GM13977 (cell line): ENCODE data around the gene ADAT2.

Experiments
- DNase-seq: peaks from one replicate; pipeline ENCODE4 v3.0.0; 2012; ENCODE audit warnings: low spot score
- in situ Hi-C: fragments of 300-500 bp; cut with MboI; formaldehyde crosslinking; loops from one replicate; pipeline ENCODE4 v1.12.0; 2022; ENCODE audit warnings: low sequenced_read_pairs, low pct_unique_long_range_greater_than_20kb, mixed read lengths, inconsistent platforms; ENCODE audit not compliant: unreplicated experiment
- TF ChIP-seq, protein P1 (sequence below): IDR thresholded peaks from 2 replicates; pipeline ENCODE4 v1.5.1; 2012; ENCODE audit warnings: mild to moderate bottlenecking, control low read depth; ENCODE audit not compliant: insufficient read depth; ENCODE audit errors: extremely low read depth, missing control alignments

ADAT2 gene

DNA sequence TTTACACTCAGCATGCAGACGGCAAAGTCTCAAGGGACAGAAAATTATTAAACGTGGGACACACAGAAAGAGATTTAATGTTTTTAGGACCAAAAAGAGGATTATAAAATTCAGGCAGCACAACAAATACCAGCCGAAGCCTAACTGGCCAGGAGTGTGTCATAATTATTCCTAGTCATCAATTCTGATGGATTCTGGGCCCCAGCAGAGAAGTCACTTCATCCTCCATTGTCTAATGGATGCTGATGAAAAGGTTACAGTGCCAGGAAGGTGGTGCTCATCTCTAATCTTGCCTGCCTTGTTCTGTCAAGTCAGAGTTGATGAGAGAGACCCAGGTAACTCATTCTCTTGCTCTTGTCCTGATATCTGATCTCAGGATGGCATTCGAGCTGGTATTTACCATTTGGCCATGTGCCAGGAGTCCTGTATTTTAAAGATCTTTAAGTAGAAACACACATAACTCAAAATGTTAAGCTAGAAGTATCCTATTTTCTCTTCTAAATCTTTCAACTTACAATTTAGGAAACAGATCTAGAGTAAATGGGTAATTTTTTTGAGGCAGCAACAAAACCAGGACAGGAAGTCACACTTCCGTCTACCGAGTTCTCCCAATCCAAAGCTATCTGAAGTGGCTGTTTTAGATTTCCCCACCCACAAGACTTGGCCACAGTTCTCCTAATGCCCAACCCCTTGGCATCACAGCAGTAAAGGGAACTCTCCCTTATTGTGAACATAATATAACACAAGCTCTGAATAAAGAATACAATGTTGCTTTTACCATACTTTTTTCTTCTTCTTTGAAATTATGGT, 50.0 kb downstream of the ADAT2 start:
- TF ChIP-seq, protein P1, sequence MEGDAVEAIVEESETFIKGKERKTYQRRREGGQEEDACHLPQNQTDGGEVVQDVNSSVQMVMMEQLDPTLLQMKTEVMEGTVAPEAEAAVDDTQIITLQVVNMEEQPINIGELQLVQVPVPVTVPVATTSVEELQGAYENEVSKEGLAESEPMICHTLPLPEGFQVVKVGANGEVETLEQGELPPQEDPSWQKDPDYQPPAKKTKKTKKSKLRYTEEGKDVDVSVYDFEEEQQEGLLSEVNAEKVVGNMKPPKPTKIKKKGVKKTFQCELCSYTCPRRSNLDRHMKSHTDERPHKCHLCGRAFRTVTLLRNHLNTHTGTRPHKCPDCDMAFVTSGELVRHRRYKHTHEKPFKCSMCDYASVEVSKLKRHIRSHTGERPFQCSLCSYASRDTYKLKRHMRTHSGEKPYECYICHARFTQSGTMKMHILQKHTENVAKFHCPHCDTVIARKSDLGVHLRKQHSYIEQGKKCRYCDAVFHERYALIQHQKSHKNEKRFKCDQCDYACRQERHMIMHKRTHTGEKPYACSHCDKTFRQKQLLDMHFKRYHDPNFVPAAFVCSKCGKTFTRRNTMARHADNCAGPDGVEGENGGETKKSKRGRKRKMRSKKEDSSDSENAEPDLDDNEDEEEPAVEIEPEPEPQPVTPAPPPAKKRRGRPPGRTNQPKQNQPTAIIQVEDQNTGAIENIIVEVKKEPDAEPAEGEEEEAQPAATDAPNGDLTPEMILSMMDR = no peak
- DNase-seq = no peak
- in situ Hi-C loops = loop anchor here (25.0 kb wide), 1 partner anchor 688 kb away; no protein-coding TSS in a partner anchor

DNA sequence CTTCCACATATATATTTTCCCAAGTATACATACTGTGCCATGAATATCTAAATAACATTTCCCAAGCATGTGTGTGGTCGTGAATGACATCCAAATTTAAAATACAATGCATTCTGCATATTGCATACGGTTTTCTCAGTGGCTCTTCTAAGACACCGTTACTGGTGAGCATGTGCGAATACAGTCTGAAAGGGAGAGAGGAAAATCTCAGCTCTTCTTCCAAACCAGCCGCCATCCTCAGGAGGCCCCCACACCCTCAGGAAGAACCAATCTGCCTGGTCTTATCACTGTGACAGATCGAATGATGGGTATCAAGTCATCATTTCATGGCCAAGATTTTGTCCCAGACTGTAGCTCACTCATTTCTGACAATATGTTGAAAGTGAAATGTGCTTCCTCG, 50.7 kb downstream of the ADAT2 start:
- DNase-seq = no peak
- TF ChIP-seq, protein P1 = no peak
- in situ Hi-C loops = loop anchor here (25.0 kb wide), 1 partner anchor 687 kb away; no protein-coding TSS in a partner anchor

DNA sequence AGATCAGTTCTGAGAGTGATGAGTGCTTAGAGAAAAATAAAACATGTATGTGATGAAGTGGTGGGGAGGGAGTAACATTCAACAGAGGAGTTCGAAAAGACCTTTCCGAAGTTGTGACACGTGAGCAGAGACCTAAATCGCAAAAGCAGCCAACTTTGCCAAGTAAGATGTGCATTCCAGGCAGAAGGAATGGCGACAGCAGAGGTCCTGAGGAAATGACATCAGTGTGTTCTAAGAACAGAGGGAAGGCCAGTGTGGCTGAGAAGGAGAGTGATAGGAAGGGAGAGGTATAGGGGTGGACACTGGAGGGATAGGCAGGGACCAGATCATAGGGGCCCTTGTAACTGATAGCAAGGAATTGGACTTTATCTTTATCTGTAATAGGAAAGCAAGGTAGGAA, 51.3 kb downstream of the ADAT2 start:
- DNase-seq = no peak
- in situ Hi-C loops = no loop called here
- TF ChIP-seq, protein P1 = no peak

DNA sequence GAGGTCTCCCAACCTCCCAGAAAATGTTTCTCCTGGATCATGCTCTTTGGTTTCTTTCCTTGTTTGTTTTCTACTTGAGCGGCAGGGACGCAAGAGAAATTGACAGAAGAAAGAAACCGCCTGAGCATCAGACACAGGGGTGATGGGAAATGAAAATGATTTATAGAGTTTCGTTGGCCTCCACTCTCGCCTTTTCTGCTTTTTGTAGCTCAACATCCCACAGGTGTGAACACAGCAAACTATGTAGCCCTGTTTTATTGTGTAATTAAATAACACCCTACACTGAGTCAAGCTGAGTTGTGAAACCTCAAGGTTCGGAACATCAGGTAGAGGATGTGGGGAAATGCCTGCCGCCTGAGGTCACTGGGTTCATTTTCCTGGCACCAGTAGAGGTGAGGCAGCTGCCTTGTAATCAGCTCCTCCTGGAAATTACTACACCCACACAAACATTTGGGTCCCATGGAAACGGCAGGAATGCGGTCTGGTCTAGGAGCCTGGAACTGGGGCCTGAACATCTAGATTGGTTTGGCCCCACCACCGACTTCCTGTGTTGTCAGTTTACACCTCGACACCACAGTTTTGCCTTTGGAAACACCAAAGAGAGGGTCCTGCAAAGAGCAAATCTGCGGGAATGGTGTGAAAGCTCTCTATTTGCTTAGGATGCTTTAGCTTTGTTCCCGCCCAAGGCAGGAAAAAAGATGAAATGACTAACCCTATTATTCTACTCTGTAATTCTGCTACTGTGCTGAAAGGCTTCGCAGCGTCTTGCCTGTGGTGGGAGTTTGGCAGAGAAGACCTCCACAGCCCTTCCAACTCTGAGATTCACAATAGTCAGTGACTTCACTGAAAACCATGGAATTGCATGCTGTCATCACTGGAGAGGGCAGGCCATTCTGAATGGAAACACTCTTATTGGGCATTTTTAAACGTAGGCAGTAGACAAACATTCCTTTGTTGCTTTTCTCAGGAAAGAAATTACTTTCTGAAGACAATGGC, 53.0 kb downstream of the ADAT2 start:
- TF ChIP-seq, protein P1 = no peak
- in situ Hi-C loops = no loop called here
- DNase-seq = no peak

DNA sequence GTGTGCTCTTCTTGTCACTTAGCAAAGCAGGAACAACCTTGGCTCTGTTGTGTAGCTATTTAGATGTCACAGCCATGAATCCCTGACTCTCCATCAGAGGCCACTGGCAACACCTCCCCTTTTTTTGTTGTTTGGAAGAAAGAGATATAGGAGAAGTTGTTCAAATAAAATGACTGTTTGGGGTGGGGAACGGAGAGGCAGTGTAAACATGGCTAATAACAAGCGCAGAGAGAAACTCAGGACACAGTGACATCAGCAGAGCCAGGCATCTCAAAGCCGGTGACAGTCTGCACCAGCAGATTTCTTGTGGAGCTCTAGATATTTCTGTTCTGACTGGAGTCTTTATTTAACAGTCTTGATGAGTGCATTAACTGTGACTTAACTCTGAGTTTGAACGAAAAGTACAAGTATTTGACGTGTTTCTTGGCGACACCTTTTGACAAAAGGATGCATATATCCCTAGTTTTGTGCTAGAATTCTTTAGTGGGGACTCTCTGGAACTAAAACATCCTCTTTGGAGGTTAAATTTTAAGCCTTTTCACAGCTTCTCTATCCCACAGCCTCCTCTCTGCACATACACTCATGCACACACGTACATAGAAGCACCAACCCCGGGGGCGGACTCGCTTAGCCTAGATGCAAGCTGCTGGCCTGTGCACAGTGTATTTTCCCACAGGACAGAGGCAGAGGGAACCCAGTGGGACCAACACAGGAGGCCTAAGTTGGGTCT, 53.8 kb downstream of the ADAT2 start:
- in situ Hi-C loops = no loop called here
- DNase-seq = no peak
- TF ChIP-seq, protein P1 = no peak

DNA sequence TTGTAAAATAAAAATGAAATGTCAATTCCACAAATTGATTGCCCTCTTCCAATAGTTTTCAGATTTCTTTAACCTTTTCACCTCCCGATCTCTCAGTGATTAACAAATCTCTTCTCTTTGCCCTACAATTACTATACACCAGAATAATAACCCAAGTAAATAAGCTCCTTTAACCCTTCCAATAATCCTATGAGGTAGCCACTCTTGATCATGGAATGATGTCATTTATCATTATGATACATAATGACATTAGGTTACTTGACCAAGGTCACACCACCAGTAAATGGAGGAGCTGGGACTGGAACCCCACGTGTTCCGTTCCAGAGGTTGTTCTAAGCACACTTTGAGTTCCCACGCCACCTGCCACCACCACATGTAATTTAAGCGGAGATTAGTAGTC, 54.8 kb downstream of the ADAT2 start:
- DNase-seq = no peak
- TF ChIP-seq, protein P1 = no peak
- in situ Hi-C loops = no loop called here
